Liver (tissue), 3 donors: ENCODE results near the gene DYNLT2.

ENCODE experiments used
- HNF4A ChIP-seq, 2 donors: conservative IDR thresholded peaks; 2 replicates each; pipeline ENCODE4 v1.6.1; 2016; ENCODE audit warnings: antibody characterized with exemption in 2 of 2, mild to moderate bottlenecking in 2 of 2
- TF ChIP-seq, protein P1 (sequence below): fragments of 150-350 bp; IDR thresholded peaks from 2 replicates; pipeline ENCODE4 v1.5.1; 2017; ENCODE audit warnings: improper control_type of control experiment, low read depth, low read length; ENCODE audit not compliant: missing input control
- donor health status: healthy.
- donor health status: healthy.

DNA sequence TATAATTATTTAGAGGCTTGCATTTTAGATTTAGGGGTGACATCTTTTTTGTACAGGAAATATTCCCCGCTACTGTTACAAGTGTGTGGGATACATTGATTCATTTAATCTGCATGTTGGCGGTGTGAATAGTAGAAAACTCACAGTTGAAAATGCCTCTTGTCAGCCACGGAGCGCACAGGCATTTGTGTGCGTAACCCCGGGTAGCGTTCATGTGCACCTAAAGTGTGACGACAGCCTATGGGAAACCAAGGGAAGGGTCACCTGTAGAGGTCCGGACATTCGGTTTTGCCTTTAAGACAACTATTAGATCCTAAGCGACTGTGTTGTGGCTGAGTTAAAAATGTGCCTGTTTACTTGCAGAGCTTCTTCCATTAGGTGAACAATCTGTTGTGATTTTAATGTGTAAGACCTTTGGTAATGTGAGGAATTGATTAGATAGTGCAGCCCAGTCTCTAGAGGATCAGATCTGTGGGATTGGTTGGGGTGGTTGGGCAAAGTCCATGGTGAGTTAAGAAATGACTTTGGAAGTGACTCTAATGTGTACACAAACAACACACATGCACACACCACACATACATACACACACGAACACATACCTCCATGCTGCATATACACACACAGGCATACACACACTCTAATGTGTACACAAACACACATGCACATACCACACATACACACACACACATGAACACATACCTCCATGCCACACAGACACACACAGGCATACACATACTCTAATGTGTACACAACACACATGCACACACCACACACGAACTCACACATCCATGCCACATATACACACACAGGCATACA lies 15.8 kb upstream of the DYNLT2 start:
- TF ChIP-seq, protein P1, sequence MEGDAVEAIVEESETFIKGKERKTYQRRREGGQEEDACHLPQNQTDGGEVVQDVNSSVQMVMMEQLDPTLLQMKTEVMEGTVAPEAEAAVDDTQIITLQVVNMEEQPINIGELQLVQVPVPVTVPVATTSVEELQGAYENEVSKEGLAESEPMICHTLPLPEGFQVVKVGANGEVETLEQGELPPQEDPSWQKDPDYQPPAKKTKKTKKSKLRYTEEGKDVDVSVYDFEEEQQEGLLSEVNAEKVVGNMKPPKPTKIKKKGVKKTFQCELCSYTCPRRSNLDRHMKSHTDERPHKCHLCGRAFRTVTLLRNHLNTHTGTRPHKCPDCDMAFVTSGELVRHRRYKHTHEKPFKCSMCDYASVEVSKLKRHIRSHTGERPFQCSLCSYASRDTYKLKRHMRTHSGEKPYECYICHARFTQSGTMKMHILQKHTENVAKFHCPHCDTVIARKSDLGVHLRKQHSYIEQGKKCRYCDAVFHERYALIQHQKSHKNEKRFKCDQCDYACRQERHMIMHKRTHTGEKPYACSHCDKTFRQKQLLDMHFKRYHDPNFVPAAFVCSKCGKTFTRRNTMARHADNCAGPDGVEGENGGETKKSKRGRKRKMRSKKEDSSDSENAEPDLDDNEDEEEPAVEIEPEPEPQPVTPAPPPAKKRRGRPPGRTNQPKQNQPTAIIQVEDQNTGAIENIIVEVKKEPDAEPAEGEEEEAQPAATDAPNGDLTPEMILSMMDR = no peak
- TF ChIP-seq HNF4A (conservative IDR thresholded peaks at IDR 0.05) = peak; percentile 93 to 95
